ENCODE measurements around the gene ZNF527.
"Not testable (repeated sequence)": the region's sequence is repeated elsewhere in the genome, so short reads cannot be mapped to it uniquely, and the experiment has no call there.

Gene ZNF527

DNA sequence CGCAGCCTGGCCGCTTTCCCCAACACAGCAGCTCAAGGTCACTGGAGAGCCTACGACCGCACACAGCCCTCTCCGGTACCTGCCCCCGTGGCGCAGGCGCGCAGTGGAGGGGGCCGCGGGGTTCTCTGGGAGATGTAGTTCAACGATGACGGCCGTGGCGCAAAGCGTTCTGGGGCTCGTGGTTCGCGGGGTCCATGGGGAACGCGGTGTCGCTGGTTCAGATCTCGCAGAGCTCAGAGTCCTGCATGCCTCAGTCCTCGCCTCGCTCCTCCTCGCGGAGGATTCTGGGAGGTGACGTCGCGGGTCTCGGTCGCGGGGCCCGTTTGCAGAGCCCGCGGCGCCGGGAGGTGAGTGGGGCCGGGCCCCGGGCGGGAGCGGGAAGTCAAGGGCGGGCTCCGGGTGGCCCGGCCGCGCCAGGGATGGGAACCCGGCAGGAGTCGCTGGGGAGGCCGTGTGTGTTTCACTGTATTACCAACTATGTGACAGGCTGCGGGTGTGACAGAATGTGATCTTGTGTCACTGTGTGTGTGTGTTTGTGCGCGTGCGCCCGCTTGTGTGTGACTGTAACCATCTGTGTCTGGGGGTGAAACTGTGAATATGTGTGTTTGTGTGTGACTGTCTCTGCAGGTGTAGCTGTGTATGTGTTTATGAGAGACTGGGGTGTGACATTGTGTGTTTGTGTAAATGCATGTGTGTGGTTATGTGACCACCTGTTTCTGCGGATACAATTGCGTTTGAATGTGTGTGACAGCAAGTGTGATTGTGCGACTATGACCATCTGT lies at the start of gene ZNF527:
ZNF527 (plus strand) TSS at position 220 of the 782 bp plus-strand sequence. CDS start 3,100 bp downstream, outside the sequence.
- DNase-seq = peak; percentile 93

DNA sequence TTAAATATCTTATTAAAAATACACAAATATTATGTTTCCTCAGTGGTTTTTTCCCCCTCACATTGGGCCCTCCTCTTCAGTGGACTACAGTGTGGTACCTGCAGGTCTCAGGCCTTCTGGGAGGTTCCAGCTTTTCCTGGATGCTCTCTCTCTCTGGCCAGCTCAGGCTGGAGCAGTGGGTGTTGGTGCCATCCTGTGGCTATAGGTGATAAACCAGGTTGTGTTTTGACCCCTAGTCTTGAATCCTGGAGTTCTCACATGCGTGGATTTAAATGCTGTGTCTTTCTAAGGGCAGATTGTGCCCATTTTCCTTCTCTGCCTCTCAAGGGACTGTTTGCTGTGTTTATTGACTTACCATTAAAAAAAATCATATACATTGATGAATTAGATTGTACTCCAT lies 41.2 kb upstream of the ZNF527 start:
- DNase-seq = no peak

DNA sequence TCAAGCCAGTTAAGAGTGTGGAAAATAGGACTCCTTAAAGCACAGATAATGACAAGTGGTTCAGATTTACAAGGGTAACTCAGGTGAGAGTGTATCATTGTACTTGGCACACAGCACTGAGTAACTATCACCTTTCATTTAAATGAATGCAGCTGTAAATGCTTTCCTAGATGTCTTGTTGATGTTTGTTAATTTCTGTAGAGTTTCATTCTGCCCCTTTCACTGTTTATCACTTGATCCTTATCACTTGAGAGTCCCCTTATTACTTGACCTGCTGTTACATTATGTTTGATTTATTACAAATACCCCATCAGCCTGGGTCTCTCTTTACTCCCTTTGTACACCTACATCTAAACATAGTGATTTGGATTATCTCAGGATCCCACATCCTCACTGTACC lies 38.1 kb upstream of the ZNF527 start:
- DNase-seq = no peak

DNA sequence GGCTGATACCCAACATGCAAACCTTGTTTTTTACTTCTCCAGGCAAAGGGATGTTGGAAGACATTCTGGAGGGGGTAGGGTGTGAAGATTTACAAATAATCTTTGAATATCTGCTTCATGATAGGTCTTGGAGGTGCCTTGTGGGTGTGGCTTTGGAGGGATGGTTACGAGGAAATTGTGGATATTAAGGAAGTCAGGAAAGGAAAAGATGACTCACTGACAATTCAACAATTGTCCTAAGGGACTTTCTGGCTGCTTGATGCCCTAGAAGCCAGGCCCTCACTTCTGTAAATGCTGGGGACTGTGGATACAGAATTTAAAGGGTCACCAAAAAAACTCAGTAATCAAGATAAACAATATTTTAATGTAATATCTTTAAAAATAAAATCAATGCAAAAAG lies 37.4 kb upstream of the ZNF527 start:
- DNase-seq = no peak

DNA sequence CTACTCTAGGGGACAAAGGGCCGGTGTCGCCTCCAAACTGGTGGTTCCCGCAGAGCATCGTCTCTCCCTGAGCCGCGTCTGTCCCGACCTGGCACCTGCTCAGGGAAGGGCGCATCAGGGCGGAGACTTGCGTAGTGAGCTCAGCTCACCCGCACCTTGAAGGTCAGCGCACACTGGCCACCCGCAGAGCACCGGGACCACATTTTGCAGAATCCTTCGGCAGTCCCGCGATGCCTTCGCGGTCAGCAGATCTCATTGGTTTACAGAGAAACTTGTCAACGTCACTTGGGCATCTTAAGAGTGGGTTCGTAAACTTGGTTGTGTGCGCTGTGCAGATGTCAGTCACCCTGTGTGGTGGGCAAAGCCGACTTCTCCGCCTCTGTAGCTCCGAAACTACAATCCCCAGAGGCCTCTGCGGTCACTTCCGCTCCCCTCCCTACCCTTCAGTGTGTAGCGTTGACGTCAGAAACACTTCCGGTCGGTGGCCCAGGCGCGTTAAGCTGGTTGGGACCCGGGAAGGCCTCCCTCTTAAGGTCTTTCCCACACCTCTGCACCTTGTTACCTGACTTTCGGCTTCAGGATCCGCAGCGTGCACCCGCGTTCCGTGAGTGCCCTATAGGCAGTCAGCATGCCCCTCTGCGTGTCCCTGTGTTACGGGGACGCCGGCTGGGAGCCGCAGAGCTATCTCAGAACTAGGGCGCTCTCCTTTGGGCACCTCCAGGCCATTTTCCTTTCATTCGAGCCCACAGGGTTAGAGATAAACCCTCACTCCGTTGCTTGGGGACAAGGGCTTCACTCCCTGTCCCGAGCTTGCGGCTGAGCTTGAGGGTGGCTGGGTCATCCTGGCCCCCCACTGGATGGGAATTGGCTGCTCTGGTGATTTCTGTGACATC lies 36.5 kb upstream of the ZNF527 start:
- DNase-seq = peak; percentile 40

DNA sequence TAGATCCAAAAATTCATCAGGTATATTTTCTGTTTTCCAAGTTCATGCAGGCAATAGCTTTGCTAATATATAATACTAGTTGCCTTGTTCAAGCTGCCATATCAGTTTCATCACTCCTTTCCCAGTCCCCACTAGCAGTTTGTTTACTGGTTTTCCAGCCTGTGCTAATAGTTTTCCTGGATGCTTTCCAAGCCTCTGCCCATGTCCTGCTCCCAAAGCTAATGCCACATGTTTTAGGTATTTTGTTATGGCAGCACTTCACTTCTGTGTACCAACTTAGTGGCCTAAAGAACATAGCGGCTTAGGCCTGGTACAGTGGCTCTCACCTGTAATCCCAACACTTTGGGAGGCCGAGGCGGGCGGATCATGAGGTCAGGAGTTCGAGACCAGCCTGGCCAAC lies 28.1 kb upstream of the ZNF527 start:
- DNase-seq = no peak

DNA sequence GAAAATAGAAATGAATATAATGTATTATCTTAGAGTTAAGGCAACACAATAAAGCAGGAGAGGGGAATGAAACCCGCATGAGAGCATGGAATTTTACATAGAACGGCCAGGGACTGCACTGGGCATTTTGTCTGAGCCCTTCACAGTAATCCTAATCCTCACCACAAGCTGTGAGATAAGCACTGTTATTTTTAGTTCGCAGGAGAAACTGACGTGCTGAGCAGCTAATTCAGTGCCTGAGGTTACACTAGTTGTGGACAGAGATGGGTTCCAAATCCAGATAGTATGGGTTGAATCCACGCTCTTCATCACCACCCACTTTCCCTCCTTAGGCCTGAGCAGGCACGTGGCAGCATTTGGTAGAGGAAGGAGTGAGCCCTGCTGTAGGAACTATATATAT lies 24.8 kb upstream of the ZNF527 start:
- no peak for DNase-seq

DNA sequence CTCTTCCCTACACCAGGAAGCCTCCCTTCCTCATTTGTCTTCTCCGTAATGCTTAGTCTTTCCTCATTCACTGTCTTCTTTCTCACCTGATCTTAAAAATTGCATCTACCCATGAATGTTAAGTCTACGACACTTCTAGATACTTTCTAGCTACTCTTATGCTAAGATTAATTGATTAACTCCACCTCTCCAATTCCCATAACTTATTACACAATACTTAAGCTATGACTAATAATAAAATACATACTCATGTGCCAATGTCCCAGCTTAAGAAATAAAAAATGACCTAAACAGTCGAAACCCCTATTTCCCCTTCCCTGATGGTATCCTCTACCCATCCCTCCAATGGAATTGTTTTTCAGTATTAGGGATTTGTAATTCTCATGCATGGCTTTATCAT lies 22.8 kb upstream of the ZNF527 start:
- DNase-seq = no peak

DNA sequence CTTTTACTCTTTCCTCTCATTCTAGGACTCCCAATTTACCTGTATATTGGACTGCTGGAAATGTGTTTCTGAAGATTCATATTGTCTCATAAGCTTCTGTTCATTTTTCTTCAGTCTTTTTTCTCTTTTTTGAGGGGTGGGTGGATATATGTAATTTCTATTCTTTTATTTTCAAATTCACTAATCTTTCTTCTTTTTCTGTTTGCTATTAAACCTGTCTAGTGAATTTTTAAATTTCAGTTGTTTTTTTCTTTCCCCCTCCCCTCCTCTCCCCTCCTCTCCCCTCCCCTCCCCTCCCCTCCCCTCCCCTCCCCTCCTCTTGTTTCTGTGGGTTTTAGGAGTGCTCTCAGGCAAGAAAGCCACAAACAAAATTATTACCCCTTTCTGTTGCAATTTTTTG lies 16.9 kb upstream of the ZNF527 start:
- DNase-seq = no peak

DNA sequence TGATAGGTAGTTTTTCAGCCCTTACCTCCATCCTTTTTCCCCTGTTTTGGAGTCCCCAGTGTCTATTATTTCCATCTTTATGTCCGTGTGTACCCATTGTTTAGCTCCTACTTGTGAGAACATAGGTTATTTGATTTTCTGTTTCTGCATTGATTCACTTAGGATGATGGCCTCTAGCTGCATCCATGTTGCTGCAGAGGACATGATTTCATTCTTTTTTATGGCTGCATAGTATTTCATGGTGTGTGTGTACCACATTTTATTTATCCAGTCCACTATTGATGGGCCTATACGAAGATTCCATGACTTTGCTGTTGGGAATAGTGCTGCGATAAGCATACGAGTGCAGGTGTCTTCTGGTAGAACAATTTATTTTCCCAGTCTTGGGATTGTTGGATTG lies 15.0 kb upstream of the ZNF527 start:
- no peak for DNase-seq

DNA sequence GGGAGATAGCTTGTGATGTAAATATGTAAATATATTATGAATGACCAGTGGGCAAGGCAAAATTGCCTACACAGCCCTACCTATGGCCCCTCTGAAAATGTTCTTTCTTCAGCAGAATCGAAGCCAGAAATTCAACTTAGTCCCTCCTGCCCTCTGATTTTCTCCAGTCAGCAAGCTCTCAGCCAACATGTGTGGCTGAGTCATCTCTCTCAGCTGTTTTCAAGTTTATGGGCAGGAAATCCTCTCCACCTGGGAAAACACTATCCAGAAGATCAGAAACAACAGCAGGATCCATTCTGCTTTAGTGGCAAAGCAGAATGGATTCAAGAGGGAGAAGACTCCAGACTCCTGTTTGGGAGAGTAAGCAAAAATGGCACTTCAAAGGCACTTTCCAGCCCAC lies 8.9 kb upstream of the ZNF527 start:
- no peak for DNase-seq

DNA sequence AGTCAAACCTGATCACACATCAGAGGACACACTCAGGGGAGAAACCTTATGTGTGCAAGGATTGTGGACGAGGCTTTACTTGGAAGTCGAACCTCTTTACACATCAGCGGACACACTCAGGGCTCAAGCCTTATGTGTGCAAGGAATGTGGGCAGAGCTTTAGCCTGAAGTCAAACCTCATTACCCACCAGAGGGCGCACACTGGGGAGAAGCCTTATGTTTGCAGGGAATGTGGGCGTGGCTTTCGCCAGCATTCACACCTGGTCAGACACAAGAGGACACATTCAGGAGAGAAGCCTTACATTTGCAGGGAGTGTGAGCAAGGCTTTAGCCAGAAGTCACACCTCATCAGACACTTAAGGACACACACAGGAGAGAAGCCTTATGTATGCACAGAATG lies 8.2 kb upstream of the ZNF527 start:
- DNase-seq = no peak

DNA sequence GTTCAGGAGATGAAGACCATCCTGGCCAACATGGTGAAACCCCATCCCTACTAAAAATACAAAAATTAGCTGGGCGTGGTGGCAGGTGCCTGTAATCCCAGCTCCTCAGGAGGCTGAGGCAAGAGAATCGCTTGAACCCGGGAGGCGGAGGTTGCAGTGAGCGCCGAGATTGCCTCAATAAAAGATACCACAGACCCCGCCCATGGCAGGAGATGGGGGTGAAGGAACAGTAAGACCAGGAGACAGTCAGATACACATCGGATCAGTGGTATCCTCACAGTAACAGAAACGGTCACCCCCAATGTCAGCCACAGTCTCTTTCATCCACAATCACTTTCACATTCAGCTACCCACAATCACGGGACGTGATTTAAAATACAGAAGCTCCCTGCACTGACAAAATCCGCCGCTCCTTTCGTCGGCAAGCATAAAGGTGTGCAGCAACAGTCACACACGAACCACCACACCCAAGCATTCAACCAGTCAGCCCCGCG lies 466 bp upstream of the ZNF527 start:
- DNase-seq = not testable (repeated sequence)

DNA sequence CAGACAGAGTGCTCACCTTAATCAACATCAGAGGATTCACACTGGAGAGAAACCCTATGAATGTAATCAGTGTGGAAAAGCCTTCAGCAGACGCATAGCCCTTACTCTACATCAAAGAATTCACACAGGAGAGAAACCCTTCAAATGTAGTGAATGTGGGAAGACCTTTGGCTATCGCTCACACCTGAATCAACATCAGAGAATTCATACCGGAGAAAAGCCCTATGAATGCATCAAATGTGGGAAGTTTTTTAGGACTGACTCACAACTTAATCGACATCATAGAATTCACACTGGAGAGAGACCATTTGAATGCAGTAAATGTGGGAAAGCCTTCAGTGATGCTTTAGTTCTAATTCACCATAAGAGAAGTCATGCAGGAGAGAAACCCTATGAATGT lies 18.3 kb downstream of the ZNF527 start:
- DNase-seq = no peak

DNA sequence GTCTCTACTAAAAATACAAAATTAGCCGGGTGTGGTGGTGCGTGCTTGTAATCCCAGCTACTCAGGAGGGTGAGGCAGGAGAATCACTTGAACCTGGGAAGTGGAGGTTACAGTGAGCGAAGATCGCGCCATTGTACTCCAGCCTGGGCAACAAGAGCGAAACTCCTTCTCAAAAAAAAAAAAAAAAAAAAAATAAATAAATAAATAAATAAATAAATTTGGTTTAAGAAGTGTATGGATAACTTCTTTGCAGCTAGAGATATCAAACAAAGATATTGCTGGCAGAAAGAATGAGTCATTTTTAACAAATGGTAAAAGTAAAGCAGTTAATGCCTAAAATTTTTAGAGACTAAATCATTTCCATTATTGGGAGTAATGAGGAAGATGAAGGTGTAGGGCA lies 20.5 kb downstream of the ZNF527 start:
- DNase-seq = not testable (repeated sequence)

DNA sequence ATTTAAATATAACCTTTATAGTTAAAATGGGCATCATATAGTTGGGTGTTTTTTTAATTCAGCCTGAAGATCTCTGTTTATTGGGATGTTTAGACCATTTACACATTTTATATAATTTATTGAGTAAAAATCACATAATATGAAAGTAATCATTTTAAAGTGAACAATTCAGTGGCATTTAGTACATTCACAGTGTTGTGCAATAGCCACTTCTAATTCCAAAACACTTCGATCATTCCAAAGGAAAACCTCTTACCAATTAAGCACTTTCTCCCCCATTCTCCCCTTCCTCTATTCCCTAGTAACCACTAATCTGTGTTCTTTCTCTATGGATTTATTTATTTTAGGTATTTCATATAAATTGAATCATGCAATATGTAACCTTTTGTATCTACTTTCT lies 30.2 kb downstream of the ZNF527 start:
- no peak for DNase-seq

DNA sequence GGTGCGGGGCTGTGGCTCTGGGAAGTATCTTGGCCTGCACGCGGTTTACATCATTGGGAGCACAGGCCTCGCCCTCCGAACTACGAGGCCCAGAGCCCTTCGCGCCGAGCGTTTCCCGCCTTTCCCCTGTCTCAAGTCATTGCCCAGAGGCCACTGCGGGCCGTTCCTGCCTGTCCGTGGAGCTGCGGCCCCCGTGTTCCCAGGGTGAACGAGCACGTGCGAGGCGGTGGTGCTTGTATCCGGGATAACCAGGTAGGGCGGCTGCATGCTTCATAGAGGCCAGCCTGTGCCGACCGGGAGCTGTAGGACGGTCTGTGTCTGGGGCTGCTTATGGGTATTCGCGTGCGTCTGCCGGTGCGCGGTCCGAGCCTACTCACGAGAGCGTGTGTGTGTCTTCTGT lies 32.5 kb downstream of the ZNF527 start:
- no peak for DNase-seq

DNA sequence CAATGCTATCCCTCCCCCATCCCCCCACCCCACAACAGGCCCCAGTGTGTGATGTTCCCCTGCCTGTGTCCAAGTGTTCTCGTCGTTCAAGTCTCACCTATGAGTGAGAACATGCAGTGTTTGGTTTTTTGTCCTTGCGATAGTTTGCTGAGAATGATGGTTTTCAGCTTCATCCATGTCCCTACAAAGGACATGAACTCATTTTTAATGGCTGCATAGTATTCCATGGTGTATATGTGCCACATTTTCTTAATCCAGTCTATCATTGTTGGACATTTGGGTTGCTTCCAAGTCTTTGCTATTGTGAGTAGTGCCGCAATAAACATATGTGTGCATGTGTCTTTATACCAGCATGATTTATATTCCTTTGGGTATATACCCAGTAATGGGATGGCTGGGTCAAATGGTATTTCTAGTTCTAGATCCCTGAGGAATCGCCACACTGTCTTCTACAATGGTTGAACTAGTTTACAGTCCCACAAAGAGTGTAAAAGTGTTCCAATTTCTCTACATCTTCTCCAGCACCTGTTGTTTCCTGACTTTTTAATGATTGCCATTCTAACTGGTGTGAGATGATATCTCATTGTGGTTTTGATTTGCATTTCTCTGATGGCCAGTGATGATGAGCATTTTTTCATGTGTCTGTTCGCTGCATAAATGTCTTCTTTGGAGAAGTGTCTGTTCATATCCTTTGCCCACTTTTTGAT lies 35.4 kb downstream of the ZNF527 start:
- not testable (repeated sequence) for DNase-seq

DNA sequence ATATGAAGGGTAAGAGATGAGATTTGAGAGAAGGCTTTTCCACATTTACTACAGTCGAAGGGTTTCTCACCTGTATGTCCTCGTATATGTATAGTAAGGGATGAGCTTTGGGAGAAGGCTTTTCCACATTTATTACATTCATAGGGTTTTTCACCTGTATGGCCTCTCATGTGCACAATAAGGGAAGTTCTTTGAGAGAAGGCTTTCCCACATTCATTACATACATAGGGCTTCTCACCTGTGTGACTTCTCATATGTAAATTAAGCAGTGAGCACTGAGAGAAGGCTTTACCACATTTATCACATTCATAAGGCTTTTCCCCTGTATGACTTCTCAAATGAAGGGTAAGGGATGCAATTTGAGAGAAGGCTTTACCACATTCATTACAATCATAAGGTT lies 41.8 kb downstream of the ZNF527 start:
- DNase-seq = no peak

DNA sequence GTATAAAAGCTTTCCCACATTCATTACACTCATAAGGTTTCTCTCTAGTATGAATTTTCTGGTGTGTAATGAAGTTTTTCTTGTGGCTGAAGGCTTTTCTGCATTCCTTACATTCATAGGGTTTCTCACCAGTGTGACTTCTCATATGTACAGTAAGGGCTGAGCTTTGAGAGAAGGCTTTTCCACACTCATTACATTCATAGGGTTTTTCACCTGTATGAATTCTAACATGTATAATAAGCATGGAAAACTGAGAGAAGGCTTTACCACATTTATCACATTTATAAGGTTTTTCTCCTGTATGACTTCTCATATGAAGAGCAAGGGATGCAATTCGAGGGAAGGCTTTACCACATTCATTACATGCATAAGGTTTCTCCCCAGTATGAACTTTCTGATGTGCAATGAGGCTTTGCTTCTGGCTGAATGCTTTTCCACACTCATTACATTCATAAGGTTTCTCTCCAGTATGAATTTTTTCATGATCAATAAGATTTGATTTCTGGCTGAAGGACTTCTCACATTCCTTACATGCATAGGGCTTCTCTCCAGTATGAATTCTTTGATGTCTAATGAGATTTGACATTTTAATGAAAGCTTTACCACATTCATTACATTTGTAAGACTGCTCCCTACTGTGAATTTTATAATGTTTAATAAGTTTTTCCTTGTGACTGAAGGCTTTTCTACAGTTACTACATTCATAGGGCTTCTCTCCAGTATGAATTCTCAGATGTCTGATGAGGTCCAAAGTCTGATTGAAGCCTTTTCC lies 42.6 kb downstream of the ZNF527 start:
- no peak for DNase-seq
